Astrocyte (in vitro differentiated cells and primary cell): ENCODE data around the gene SLC30A4.

Source experiments
- CTCF ChIP-seq: IDR thresholded peaks from 2 replicates; pipeline ENCODE4 v1.5.1; 2011; ENCODE audit warnings: low read depth, mild to moderate bottlenecking, inconsistent platforms, low read length, moderate library complexity; ENCODE audit not compliant: insufficient read depth
- EZH2 ChIP-seq: IDR thresholded peaks from 2 replicates; pipeline ENCODE4 v1.6.1; 2012; ENCODE audit warnings: mild to moderate bottlenecking, low read length, inconsistent platforms; ENCODE audit not compliant: insufficient read depth

GRCh38 chr15:45454814-45455213 lies 67.7 kb downstream of the SLC30A4 start:
- TF ChIP-seq CTCF (no peak), EZH2 (no peak)
